GM06990 (cell line): ENCODE results near the gene DAB2IP.

Experiments used
- DNase-seq: peaks from one replicate; pipeline ENCODE4 v3.0.0-alpha.2; 2011; ENCODE audit not compliant: insufficient read length; ENCODE audit errors: extremely low read depth
- H3K27me3 ChIP-seq: replicated peaks from 2 replicates; pipeline ENCODE4 v1.6.0; 2011; ENCODE audit warnings: low read length; ENCODE audit not compliant: control insufficient read depth, insufficient read depth
- H3K36me3 ChIP-seq: 2 replicates; pipeline ENCODE4 v1.5.1; 2011; ENCODE audit warnings: low read length; ENCODE audit not compliant: control insufficient read depth, insufficient read depth
- H3K4me3 ChIP-seq: replicated peaks from 2 replicates; pipeline ENCODE4 v1.5.1; 2011; ENCODE audit warnings: low read depth, mild to moderate bottlenecking, control low read depth, low read length
- CTCF ChIP-seq: IDR thresholded peaks from 2 replicates; pipeline ENCODE4 v1.5.1; 2011; ENCODE audit warnings: low read length, control low read depth, mild to moderate bottlenecking, inconsistent platforms; ENCODE audit not compliant: insufficient read depth, poor library complexity, severe bottlenecking

DAB2IP gene

GRCh38 chr9:121658166-121658565 lies 6.7 kb downstream of the DAB2IP start:
- no peaks in the 10 kb centered on the region; the same call in 1 of the 2 replicates for H3K27me3 ChIP-seq

DNA sequence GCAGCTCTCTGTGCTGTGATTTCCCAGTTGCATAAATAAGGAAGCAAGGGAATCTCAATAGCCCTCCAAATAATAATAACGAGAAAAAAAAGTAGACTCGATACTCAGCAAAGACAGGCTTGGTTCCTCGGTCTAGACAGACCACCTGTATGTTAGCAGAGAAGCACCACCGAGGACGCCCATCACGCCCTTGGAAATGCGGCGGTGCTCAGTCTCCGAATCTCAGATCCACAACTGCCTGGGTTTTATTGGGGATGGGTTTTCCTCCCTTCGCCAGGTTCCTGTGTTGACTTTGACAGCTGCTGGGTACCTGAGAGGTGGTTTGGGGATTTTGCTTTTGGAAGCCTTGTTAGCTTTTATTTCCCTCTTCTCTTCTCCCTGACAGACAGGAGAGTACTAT lies 7.2 kb downstream of the DAB2IP start:
- no peak overlapping the region for H3K4me3 ChIP-seq
- DNase-seq = no peak
- H3K27me3 ChIP-seq = no peaks in the 10 kb centered on the region; the same call in 1 of the 2 replicates
- no peaks in the 10 kb centered on the region for H3K36me3 ChIP-seq
- no peak for TF ChIP-seq CTCF

More at GRCh38 chr9:121658166-121658565, 6.7 kb downstream of the DAB2IP start:
- no peak for TF ChIP-seq CTCF
- no peak for DNase-seq
- no peak overlapping the region for H3K4me3 ChIP-seq
- H3K36me3 ChIP-seq = no peaks in the 10 kb centered on the region

GRCh38 chr9:121660367-121660766 lies 8.9 kb downstream of the DAB2IP start:
- Histone ChIP-seq H3K4me3 (no peak overlapping the region), H3K27me3 (no peaks in the 10 kb centered on the region; the same call in 1 of the 2 replicates), H3K36me3 (no peaks in the 10 kb centered on the region)
- no peak for DNase-seq
- no peak for TF ChIP-seq CTCF

GRCh38 chr9:121660876-121661275 lies 9.4 kb downstream of the DAB2IP start:
- no peak for DNase-seq
- no peaks in the 10 kb centered on the region; the same call in 1 of the 2 replicates for H3K27me3 ChIP-seq
- no peak overlapping the region for H3K4me3 ChIP-seq
- H3K36me3 ChIP-seq = no peaks in the 10 kb centered on the region
- no peak for TF ChIP-seq CTCF

DNA sequence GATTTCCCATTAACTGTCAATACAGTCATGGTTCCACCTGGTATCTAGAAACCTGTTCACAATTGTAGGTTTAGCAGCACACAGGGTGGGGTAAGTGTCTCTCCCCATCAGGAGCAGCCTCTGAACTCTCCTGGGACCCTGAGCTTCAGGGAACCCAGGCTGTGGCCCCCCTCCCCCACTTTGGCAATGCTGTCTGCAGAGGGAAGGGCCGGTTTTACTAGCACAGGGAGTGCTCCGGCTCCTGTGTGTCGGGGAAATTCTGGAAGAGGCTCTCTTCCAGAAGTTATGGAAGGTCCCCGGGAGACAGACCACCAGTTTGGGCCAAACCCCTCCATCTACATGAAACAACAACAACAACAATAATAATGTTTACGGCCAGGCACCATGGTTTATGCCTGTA lies 9.9 kb downstream of the DAB2IP start:
- H3K4me3 ChIP-seq = no peak overlapping the region
- TF ChIP-seq CTCF = no peak
- no peak for DNase-seq

GRCh38 chr9:121662359-121662758 lies 10.9 kb downstream of the DAB2IP start:
- no peaks in the 10 kb centered on the region; the same call in 1 of the 2 replicates for H3K27me3 ChIP-seq
- no peak for TF ChIP-seq CTCF
- no peak overlapping the region for H3K4me3 ChIP-seq
- no peaks in the 10 kb centered on the region for H3K36me3 ChIP-seq
- no peak for DNase-seq

More for the DNA sequence above, 9.9 kb downstream of the DAB2IP start:
- H3K27me3 ChIP-seq = no peaks in the 10 kb centered on the region; the same call in 1 of the 2 replicates
- no peaks in the 10 kb centered on the region for H3K36me3 ChIP-seq
